Fibroblast of mammary gland (primary cell): ENCODE data around the gene EPS8L3.

Experiments used
- DNase-seq: peaks from one replicate; pipeline ENCODE4 v3.0.0-alpha.2; 2010; ENCODE audit warnings: low read depth
- H3K4me3 ChIP-seq: 2 replicates; pipeline ENCODE4 v1.5.1; 2011; ENCODE audit warnings: low read depth, mild to moderate bottlenecking, low read length, moderate library complexity; ENCODE audit not compliant: control insufficient read depth
- CTCF ChIP-seq: conservative IDR thresholded peaks from 2 replicates; pipeline ENCODE4 v1.5.1; 2011; ENCODE audit warnings: low read depth, low read length, inconsistent platforms; ENCODE audit not compliant: control insufficient read depth, insufficient read depth

EPS8L3 gene

GRCh38 chr1:109788695-109789521, 25.2 kb upstream of the EPS8L3 start:
- DNase-seq, result no peak
- H3K4me3 ChIP-seq, result no peak overlapping the region
- peak; percentile 44 for TF ChIP-seq CTCF

GRCh38 chr1:109787845-109788601, 24.3 kb upstream of the EPS8L3 start:
- TF ChIP-seq CTCF, result no peak
- no peak overlapping the region for H3K4me3 ChIP-seq
- DNase-seq, result no peak

- H3K4me3 ChIP-seq, result no peak overlapping the region
- DNase-seq, result no peak
- no peak for TF ChIP-seq CTCF
These were observed 23.6 kb upstream of the EPS8L3 start for GRCh38 chr1:109787211-109787844.

GRCh38 chr1:109786531-109787021, 22.9 kb upstream of the EPS8L3 start:
- DNase-seq, result no peak
- TF ChIP-seq CTCF, result no peak
- no peak overlapping the region for H3K4me3 ChIP-seq

GRCh38 chr1:109786112-109786480, 22.4 kb upstream of the EPS8L3 start:
- DNase-seq, result no peak
- H3K4me3 ChIP-seq, result no peak overlapping the region
- no peak for TF ChIP-seq CTCF

GRCh38 chr1:109785446-109786111, 21.9 kb upstream of the EPS8L3 start:
- H3K4me3 ChIP-seq, result no peak overlapping the region
- TF ChIP-seq CTCF, result no peak
- no peak for DNase-seq
